HPDE6-E6E7 (cell line): ENCODE data around the gene FSTL4.

Experiments used
- DNase-seq: peaks from one replicate; pipeline ENCODE4 v3.0.0; 2011; ENCODE audit warnings: missing footprints; ENCODE audit errors: extremely low spot score

The FSTL4 gene

GRCh38 chr5:133610489-133611356, 1.6 kb downstream of the FSTL4 start:
- DNase-seq = peak; percentile 66

DNA sequence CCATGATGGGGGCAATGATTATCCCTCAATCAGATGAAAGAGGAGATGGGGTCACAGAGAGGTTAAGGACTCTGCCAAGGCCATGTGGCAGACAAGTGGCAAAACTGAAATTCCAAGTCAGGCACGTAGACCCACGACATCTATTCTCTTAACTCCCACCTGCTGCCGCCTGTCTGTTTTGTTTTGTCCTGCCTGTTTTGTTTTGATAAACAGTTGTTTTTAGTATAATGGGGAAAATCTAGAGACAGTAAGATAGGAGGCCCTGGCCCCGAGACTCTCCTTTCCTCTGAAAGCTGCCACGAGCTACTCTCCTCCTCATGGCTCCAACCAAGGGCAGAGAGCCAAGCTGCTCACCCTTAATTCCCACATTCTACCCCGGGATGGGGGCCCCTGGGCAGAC, 4.9 kb downstream of the FSTL4 start:
- no peak for DNase-seq

DNA sequence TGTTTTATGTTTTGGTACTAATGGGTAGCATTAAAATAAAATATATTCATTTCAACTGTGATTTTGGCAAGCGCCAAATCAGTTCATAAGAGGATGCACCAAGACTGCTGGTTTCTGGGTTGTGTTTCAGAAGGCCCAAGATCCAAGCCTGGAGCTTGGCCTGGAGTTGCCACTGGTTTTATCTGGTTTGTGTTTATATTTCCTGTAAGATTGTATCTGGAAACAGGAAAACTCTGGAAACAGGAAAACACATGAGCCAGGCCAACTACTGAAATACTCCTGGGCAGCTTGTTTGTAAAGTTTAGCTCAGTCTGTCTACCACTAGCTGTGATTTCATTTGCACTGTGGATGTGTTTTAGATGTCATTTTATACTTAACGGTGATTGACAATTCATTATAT, 5.5 kb downstream of the FSTL4 start:
- DNase-seq = no peak

GRCh38 chr5:133605323-133605722, 7.0 kb downstream of the FSTL4 start:
- DNase-seq = no peak

GRCh38 chr5:133603711-133604110, 8.6 kb downstream of the FSTL4 start:
- DNase-seq = no peak

GRCh38 chr5:133602835-133603380, 9.4 kb downstream of the FSTL4 start:
- DNase-seq = no peak

- no peak for DNase-seq
Observed at GRCh38 chr5:133599600-133599999, 12.7 kb downstream of the FSTL4 start.

GRCh38 chr5:133599044-133599443, 13.3 kb downstream of the FSTL4 start:
- DNase-seq = no peak

- DNase-seq = no peak
Observed at GRCh38 chr5:133596049-133596448, 16.3 kb downstream of the FSTL4 start.

DNA sequence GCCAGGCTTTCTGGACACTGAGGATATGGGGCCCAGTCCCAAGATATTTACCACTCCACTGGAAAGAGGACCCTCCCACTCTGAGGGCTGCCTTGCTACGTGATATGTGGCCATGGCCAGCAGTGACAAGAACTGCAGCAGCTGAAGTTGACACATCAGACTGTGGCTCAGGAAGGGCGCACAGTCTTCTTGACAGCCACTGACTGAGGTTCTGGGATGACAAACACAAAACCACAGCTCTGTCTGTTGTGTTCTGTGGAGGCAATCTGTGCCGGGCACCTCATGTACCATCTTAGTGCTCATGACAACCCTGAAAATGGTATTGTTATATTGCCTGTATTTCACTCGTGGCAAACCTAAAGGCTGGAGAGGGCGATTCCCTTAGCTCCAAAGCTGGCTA, 16.9 kb downstream of the FSTL4 start:
- no peak for DNase-seq

DNA sequence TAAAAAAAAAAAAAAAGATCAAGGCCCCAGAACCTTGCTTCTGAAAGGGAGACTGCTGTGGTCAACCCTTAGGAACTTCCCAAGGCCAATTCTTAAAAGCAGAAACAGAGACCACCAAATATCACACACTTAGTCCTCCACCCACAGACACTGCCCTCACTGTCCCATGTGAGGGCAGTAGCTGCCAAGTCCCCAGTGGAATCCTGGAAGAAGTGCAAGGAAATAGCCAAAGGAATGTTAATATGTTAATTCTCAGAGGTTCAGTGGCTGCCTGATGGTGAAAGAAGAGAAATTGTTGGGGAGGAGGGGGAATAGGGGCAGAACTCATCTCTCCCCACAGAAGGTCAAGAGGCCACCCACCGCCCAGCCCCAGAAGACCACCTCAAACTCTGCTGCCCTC, 23.1 kb downstream of the FSTL4 start:
- DNase-seq = no peak

DNA sequence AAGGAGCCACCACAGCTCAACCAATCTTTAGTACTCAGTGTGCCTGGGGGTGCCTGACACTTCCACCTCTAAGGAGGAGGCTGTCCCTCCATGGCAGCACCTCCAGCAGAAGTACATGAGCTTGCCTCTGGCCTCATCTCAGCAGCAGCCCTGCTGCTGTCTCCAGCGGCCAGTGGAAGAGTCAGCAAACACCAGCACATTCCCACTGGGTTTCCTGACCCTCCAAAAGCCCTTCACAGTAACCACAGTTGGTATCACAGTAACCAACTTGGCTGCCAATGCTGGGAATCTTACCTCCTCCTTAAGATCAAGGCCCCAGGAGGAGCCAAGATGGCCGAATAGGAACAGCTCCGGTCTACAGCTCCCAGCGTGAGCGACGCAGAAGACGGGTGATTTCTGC, 29.4 kb downstream of the FSTL4 start:
- DNase-seq = no peak

DNA sequence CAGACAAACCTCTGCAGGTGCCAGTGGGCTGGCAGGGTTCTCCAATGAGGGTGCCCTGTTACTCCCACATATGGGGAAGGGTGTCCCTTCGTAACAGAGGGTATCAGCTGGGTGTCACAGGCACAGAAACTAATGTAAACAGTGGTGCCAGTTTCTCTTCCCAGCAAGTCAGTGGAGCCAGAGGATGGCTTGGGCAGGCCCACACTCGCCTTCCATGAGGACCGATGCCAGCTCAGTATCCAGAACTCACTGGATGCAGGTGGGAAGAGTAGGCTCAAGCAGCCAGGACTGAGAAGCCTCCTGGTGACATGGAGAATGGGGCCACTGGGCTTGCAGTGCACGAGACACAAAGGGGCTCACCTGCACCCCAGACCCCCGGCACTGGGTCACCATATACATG, 30.4 kb downstream of the FSTL4 start:
- peak; percentile 22 for DNase-seq

- DNase-seq = no peak
Observed at GRCh38 chr5:133581348-133581747, 31.0 kb downstream of the FSTL4 start.

GRCh38 chr5:133580618-133581017, 31.7 kb downstream of the FSTL4 start:
- no peak for DNase-seq

GRCh38 chr5:133579766-133580165, 32.6 kb downstream of the FSTL4 start:
- DNase-seq = no peak

- no peak for DNase-seq
Observed at GRCh38 chr5:133569347-133569746, 43.0 kb downstream of the FSTL4 start.

DNA sequence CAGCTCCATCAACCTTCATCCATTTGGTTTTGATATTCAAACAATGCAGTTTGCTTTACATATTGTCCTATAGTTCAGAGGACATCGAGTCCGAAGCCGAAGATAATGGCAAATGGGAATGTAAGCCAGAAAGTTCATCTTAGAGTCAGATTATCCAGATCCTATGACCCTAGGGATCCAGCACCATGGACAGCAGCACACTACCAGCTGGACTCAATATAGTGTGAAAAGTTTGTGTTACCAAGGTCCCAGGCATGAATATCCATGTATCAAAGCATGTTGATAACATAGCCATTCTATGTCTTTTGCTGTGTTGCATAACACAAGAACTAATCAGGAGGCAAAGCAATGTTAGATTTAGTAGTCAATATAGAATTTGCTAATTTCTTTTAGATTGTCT, 46.3 kb downstream of the FSTL4 start:
- DNase-seq = no peak

DNA sequence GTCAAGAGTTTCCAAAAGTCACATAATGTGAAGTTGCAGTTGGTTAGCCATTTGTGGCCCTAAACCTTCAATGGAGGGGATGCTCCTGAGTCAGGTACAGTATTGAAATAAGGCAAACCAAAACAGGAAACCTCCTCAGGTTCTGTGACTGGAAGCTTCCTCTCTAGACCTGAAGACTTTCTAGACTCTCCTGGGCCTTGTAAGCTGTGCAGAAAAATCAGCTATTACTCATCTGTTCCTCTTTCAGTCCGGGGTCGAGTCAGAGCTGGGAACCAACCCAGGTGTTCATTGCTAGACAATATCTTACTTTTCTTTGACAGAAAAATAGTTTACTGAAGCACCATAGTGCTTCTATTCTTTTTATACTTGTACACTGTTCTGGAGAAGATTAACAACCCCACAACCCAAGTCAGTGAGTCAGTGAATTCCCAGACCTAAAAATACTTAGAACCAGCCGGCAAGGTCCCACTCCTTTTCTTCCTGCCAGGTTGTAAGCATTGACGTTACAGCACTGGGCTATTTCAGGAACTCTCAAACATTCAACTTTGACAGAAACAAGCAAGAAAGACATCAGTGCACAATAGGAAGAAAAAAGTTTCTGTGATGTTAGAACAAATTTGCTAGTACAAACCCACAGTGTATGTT, 47.3 kb downstream of the FSTL4 start:
- no peak for DNase-seq

GRCh38 chr5:133562554-133562953, 49.8 kb downstream of the FSTL4 start:
- no peak for DNase-seq

DNA sequence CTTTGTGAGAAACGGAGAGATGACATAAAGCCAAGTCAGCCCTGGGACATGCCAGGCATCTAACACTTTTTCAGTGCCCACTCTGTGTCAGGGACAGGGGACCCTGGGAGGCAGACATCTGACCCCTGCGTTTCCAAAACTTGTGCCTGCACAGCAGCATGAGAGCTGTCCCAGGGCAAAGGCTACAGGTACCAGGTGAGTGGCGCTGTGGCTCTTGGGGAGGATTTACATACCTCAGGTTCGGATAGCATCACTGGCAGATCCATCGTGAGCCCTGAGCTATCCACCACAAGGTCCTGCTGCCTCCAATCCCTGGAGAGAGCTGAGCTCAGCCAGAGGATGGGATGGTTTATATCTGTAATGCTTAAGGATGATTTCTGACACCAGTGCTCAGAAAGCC, 52.4 kb downstream of the FSTL4 start:
- DNase-seq = no peak

DNA sequence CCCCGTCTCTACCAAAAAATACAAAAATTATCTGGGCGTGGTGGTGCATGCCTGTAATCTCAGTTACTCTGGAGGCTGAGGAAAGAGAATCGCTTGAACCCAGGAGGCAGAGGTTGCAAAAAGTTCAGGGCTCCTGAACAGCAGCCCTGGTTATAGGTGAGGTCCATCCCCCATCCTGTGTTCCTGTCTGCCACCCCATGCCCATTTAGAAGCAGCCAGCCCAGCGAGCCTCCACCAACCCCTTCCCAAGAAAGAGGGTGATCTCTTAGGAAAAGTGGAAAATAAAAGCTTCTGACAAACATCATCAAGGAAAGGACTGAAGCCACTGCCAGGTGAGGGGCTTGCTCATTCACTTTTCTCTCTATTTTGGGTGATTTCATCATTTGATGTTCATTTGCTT, 55.8 kb downstream of the FSTL4 start:
- DNase-seq = no peak

DNA sequence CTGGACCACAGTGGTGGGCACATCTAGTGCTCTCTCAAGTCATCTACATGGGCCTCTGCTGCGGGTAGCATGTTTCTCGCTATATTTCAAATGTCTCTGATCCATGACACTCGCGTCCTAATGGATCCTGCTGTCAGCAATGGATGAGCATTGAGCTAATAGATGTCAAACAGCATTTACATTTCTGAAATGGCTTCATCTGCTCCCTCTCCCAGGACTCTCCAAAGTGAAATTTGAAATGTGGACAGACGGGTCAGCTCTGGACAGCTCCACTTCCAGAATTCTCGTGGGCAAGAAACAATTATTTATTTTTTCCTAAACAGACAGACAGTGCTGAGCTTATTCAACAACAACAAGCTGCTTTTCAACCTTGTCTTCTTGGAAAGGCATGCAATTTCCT, 58.1 kb downstream of the FSTL4 start:
- DNase-seq = no peak
